ENCODE measurements around the gene SMR3A. TPM values are rescaled to one million over a fixed set of nuclear protein-coding genes. Genes with fewer than 3 reads are reported as not detected.

The SMR3A gene
- total RNA-seq, 6 donors from 2014 or later: not detected

DNA sequence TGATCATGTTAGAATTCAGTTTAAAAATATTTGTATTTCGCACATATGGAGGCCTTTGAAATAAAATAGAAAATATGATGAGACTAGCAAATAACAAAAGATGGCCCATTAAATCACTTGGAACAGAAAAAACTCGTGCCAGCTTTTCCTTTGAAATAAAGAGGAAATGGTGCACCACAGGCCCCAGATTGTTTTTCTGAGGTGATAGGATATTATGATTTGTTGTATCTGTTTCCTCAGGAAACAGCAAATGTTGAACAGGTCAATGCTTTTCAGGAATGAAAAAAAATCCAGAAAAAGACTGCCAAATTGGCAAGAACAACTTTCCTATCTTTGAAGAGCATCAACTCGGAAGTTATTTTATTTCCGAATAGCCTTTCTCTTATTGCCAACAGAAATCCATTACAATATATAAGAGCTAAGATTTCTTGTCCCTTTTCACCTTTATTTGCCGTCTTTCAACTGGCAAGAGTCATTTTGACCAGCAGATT, 22.2 kb downstream of the SMR3A start, which contains the start of gene SMR3B:
TSS of gene SMR3B (plus strand) at position 441 of the 491 bp plus-strand sequence. CDS start 1,380 bp downstream, outside the sequence.
- ATAC-seq (ENCODE audit: low FRiP score in 2 of 2) (no peak), DNase-seq (no peak)
- Histone ChIP-seq H3K36me3 (no peaks in the 10 kb centered on the region), H3K27me3 (no peaks in the 10 kb centered on the region), H3K4me3 (no peak within 1 kb of the TSS), H3K9me3 (no peaks in the 10 kb centered on the region), H3K27ac (no peak within 1 kb of the TSS), H3K4me1 (no peaks in the 10 kb centered on the region)
- TF ChIP-seq, protein P1, sequence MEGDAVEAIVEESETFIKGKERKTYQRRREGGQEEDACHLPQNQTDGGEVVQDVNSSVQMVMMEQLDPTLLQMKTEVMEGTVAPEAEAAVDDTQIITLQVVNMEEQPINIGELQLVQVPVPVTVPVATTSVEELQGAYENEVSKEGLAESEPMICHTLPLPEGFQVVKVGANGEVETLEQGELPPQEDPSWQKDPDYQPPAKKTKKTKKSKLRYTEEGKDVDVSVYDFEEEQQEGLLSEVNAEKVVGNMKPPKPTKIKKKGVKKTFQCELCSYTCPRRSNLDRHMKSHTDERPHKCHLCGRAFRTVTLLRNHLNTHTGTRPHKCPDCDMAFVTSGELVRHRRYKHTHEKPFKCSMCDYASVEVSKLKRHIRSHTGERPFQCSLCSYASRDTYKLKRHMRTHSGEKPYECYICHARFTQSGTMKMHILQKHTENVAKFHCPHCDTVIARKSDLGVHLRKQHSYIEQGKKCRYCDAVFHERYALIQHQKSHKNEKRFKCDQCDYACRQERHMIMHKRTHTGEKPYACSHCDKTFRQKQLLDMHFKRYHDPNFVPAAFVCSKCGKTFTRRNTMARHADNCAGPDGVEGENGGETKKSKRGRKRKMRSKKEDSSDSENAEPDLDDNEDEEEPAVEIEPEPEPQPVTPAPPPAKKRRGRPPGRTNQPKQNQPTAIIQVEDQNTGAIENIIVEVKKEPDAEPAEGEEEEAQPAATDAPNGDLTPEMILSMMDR (IDR thresholded peaks at IDR 0.05): no peak
- TF ChIP-seq EP300 (IDR thresholded peaks at IDR 0.05) (no peak), POLR2A (IDR thresholded peaks at IDR 0.05) (no peak), POLR2AphosphoS5 (IDR thresholded peaks at IDR 0.05) (no peak)
- WGBS, 2 donors: 62 to 65% methylated on average over 5 of the region's 5 CpGs

DNA sequence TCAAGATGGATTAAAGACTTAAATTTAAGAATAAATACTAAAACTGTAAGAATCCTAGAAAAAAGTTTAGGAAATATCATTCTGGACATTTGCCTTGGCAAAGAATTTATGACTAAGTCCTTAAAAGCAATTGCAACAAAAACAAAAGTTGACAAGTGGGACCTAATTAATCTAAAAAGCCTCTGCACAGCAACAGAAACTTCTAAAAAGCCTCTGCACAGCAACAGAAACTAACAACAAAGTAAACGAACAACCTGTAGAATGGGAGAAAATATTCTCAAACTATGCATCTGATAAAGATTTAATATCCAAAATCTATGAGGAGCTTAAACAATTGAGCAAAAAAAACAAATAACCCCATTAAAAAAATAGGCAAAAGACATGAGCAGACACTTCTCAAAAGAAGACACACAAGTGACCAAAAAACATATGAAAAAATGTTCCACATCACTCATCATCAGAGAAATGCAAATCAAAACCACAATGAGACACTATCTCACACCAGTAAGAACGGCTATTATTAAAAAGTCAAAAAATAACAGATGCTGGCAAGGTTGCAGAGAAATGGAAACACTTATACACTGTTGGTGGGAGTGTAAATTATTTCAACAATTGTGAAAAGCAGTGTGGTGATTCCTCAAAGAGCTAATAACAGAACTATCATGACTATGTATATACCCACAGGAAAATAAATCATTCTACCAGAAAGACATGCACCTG, 31.7 kb downstream of the SMR3A start:
- TF ChIP-seq POLR2AphosphoS5 (IDR thresholded peaks at IDR 0.05) (no peak), POLR2A (IDR thresholded peaks at IDR 0.05) (no peak), EP300 (IDR thresholded peaks at IDR 0.05) (no peak)
- TF ChIP-seq, protein P1 (IDR thresholded peaks at IDR 0.05): no peak
- Histone ChIP-seq H3K4me1 (no peaks in the 10 kb centered on the region), H3K27ac (no peak overlapping the region), H3K4me3 (no peak overlapping the region), H3K9me3 (no peaks in the 10 kb centered on the region), H3K27me3 (no peaks in the 10 kb centered on the region), H3K36me3 (no peaks in the 10 kb centered on the region)
- DNase-seq (no peak), ATAC-seq (ENCODE audit: low FRiP score in 2 of 2) (no peak)
- 59 to 62% methylated on average over 2 of the region's 2 CpGs for WGBS, 2 donors

DNA sequence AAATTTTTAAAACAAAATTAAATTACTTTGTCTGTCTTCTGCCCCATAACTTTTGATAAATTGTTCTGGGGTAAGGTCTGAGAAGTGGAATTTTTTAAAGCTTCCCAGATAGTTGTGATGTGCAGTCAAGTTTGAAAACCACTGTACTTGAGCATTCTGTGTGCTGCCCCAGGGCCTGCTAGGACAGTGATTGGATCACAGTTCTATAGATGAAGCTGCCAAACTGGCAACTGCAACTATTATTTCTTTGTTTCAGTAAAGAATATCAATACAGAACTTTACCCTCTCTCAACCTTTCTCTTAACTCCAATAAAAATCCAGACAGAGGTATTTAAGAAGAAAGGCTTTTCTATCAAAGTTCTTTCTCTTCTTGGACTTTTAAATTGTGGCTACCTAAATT, 37.0 kb downstream of the SMR3A start, which contains the start of gene OPRPN:
TSS of gene OPRPN (plus strand) at position 361 of the 400 bp plus-strand sequence. CDS start 1,346 bp downstream, outside the sequence.
- no peaks in the 10 kb centered on the region for H3K9me3 ChIP-seq
- no peak within 1 kb of the TSS for H3K4me3 ChIP-seq
- no peaks in the 10 kb centered on the region for H3K36me3 ChIP-seq
- DNase-seq: no peak
- H3K27me3 ChIP-seq: no peaks in the 10 kb centered on the region
- ATAC-seq (ENCODE audit: low FRiP score in 2 of 2): no peak
- H3K27ac ChIP-seq: no peak within 1 kb of the TSS
- TF ChIP-seq POLR2A (IDR thresholded peaks at IDR 0.05) (no peak), EP300 (IDR thresholded peaks at IDR 0.05) (no peak), POLR2AphosphoS5 (IDR thresholded peaks at IDR 0.05) (no peak)
- TF ChIP-seq, protein P1 (IDR thresholded peaks at IDR 0.05): no peak
- no peaks in the 10 kb centered on the region for H3K4me1 ChIP-seq

DNA sequence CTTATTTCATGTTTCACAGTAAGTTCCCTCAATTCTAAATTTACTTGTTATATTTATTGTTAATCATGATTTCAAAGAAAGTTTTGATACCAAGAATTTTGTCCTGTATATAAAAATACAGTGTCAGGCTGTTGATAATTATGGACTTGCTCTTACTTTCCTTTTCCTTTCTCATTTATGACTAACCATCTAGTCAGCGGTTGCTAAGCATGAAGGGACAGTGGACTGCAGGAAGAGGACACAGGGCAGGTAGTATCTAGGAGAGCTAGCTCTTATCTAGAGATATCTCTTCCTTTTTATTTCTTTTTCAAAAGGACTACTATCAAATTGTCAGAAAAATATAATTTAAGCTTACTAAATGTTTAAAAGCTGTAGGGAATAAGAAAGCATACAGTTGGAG, 38.8 kb downstream of the SMR3A start:
- H3K4me1 ChIP-seq: no peaks in the 10 kb centered on the region
- WGBS, 2 donors: 83 to 86% methylated on average over 1 of the region's 1 CpG
- H3K4me3 ChIP-seq: no peak overlapping the region
- no peak for DNase-seq
- H3K9me3 ChIP-seq: no peaks in the 10 kb centered on the region
- no peak overlapping the region for H3K27ac ChIP-seq
- no peaks in the 10 kb centered on the region for H3K36me3 ChIP-seq
- no peak for TF ChIP-seq EP300 (IDR thresholded peaks at IDR 0.05)
- TF ChIP-seq, protein P1 (IDR thresholded peaks at IDR 0.05): no peak
- no peak for TF ChIP-seq POLR2AphosphoS5 (IDR thresholded peaks at IDR 0.05)
- no peak for TF ChIP-seq POLR2A (IDR thresholded peaks at IDR 0.05)
- H3K27me3 ChIP-seq: no peaks in the 10 kb centered on the region
- no peak for ATAC-seq (ENCODE audit: low FRiP score in 2 of 2)
